Limb (tissue), 2 donors: ENCODE data around the gene NACC1.

Experiments used
- DNase-seq, 2 donors: peaks; one replicate each; pipeline ENCODE4 v3.0.0-alpha.2; 2016; ENCODE audit errors: extremely low spot score in 2 of 2

NACC1 gene

GRCh38 chr19:13087795-13088537 lies 30.1 kb upstream of the NACC1 start:
- DNase-seq = no peak

DNA sequence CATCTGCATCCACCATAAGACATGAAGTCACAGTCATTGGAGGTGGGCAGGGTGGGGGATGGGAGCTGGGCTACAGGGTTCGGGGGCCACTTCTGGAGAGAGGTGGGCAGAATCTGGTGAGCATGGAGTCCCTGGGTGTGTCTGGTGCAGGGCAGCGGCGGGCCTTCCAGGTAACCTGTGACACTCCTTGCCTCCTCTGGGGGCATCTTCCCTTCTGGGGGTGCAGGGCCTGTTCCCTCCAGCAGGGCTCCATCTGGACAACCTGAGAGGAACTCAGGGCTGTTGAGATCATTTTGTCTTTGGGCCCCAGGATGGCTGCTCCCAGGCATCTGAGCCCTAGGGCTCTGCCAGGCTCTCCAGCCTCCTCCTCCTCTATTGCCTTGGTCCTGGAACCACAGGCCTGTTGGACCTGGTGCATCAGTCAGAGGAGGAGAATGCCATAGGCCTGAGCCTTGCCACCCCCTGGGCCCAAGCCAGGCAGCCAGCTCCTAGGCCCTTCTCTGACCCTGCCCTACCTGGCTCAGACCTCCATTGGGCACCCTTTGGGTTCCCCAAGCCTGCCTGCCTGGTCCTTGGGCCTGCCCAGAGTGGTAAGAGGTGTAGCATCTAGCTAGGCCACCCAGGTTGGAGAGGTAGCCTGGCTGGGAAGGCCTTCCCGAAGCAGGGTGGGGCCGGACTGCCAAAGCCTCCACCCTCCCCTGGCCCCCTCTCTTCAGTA lies 28.8 kb upstream of the NACC1 start:
- DNase-seq = no peak

GRCh38 chr19:13089857-13090507 lies 28.1 kb upstream of the NACC1 start:
- DNase-seq = no peak

GRCh38 chr19:13090511-13091231 lies 27.4 kb upstream of the NACC1 start:
- DNase-seq = no peak

GRCh38 chr19:13091400-13092157 lies 26.5 kb upstream of the NACC1 start:
- DNase-seq = peak; percentile 83 to 86

DNA sequence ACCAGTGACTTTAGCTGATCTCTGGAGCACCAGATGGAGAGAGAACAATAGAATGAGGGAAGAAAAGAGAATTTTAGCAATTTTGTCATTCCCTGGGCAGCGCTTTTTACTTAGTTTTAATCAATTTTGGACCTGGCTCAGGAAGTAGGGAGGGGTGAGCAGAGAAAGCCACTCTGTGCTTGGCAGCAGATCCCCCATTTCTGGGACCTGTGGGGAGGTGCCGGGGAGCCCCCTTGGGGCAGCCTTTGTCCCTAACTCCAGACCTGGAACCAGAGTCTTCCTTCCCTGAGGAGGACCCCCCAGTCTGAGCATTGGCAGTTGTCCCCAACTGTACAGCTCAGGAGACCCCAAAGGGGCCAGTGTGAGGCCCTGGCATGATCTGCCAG lies 25.9 kb upstream of the NACC1 start:
- DNase-seq = no peak

- DNase-seq = no peak
Observed at GRCh38 chr19:13092606-13093235, 25.3 kb upstream of the NACC1 start.

GRCh38 chr19:13093407-13094105 lies 24.5 kb upstream of the NACC1 start:
- peak; percentile 82 to 89 for DNase-seq

- peak in 1 of 2 donors; percentile 73 for DNase-seq
Observed at GRCh38 chr19:13094106-13094504, 24.0 kb upstream of the NACC1 start.

- peak in 1 of 2 donors; percentile 65 for DNase-seq
Observed at GRCh38 chr19:13094771-13095392, 23.2 kb upstream of the NACC1 start.

DNA sequence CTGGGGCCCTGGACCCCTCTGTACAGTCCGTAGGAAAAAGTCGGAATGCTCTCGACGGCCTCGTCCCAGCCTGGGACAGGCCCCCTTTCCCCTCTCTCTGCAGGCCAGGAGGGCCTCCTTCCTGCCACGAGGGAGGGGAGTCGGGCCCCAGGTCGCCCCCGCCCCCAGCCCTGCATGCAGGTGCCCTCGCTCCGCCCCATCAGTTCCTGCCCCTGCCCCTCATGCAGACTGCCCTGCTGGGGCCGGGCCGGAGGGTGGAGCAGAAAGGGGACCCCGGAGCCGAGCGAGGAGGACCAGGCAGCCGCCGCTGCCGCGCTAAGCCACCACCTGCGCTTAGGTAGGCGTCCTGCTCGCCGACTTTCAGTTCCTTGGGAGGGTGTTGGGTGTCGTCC lies 22.7 kb upstream of the NACC1 start:
- no peak for DNase-seq

DNA sequence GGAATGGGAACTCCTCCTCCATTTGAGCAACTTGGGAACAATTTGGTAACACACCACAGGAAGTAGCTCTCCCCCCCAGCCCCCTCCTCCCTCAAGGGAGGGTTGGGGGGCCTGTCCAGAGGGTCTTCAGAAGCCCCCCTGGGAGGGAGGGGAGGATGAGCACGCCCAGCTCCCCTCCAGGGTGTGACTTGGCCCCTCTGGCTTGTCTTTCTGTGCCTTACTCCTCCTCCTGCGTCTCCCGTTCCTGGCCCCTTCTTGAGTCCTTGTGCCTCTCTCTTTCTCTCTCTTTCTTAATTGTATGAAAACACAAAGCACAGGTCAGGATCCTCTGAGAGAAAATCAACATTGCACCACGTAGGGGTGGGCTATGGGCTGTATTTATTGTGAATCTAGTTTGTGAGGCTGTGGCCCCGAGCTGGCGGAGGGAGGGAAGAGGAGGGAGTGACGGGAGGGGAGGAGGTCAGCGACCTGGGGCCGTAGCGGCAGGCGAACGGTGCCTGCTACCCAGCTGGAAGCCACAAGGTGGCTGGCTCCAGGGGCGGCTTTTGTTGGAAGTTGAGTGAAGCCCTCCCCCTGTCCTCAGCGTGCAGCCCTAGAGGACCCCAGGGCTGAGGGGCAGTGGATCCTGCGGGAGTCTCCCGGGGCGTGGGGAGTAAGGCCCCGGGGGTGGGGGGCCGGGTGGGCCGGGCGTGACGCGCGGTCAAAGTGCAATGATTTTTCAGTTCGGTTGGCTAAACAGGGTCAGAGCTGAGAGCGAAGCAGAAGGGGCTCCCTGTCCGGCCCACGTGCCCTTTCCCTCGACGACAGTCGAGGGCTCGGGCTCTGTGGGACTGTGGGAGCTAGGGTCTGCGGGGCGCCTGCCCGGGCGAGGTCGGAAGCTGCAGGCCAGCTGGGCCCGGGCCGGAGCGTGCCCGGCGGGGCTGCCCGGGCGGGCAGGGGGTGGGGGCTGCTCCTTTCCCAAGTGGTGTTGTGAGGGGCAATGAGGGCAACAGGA lies 21.8 kb upstream of the NACC1 start:
- no peak for DNase-seq

GRCh38 chr19:13097033-13097462 lies 21.0 kb upstream of the NACC1 start:
- DNase-seq = no peak

GRCh38 chr19:13097463-13098258 lies 20.4 kb upstream of the NACC1 start:
- DNase-seq = peak in 1 of 2 donors; percentile 61

GRCh38 chr19:13098277-13099072 lies 19.6 kb upstream of the NACC1 start:
- peak; percentile 70 to 72 for DNase-seq
